Measurements from ENCODE around the gene KCNA5. TPM values are rescaled to one million over a fixed set of nuclear protein-coding genes. Genes with fewer than 3 reads are reported as not detected.

Gene KCNA5
- total RNA-seq, 6 donors from 2014 or later: 0.61 to 1.3 (median 0.71) TPM; not detected in 2

GRCh38 chr12:5051913-5052312 lies 8.2 kb downstream of the KCNA5 start:
- TF ChIP-seq POLR2A (IDR thresholded peaks at IDR 0.05) (no peak), CTCF (IDR thresholded peaks at IDR 0.05) (no peak), POLR2AphosphoS5 (IDR thresholded peaks at IDR 0.05) (no peak), EP300 (IDR thresholded peaks at IDR 0.05) (no peak)
- 55 to 59% methylated on average over 1 of the region's 1 CpG for WGBS, 2 donors

GRCh38 chr12:5052348-5052747 lies 8.7 kb downstream of the KCNA5 start:
- WGBS, 2 donors: 76 to 89% methylated on average over 3 to 4 of the region's 4 CpGs
- no peak for TF ChIP-seq EP300 (IDR thresholded peaks at IDR 0.05)
- no peak for TF ChIP-seq POLR2A (IDR thresholded peaks at IDR 0.05)
- TF ChIP-seq CTCF (IDR thresholded peaks at IDR 0.05): no peak
- TF ChIP-seq POLR2AphosphoS5 (IDR thresholded peaks at IDR 0.05): no peak
- DNase-seq: no peak
- Histone ChIP-seq H3K4me3 (no peak overlapping the region), H3K9me3 (no peaks in the 10 kb centered on the region), H3K4me1 (no peaks in the 10 kb centered on the region), H3K36me3 (no peaks in the 10 kb centered on the region), H3K27ac (no peak overlapping the region), H3K27me3 (no peaks in the 10 kb centered on the region)
- no peak for ATAC-seq (ENCODE audit: low FRiP score in 2 of 2)

More at GRCh38 chr12:5051913-5052312, 8.2 kb downstream of the KCNA5 start:
- no peaks in the 10 kb centered on the region for H3K4me1 ChIP-seq
- ATAC-seq (ENCODE audit: low FRiP score in 2 of 2) (no peak), DNase-seq (no peak)
- H3K36me3 ChIP-seq: no peaks in the 10 kb centered on the region
- no peaks in the 10 kb centered on the region for H3K27me3 ChIP-seq
- no peaks in the 10 kb centered on the region for H3K9me3 ChIP-seq
- no peak overlapping the region for H3K27ac ChIP-seq
- H3K4me3 ChIP-seq: no peak overlapping the region

GRCh38 chr12:5059358-5059757 lies 15.7 kb downstream of the KCNA5 start:
- DNase-seq (no peak), ATAC-seq (ENCODE audit: low FRiP score in 2 of 2) (no peak)
- TF ChIP-seq CTCF (IDR thresholded peaks at IDR 0.05) (no peak), POLR2AphosphoS5 (IDR thresholded peaks at IDR 0.05) (no peak), EP300 (IDR thresholded peaks at IDR 0.05) (no peak), POLR2A (IDR thresholded peaks at IDR 0.05) (no peak)
- no peaks in the 10 kb centered on the region for H3K36me3 ChIP-seq
- no peaks in the 10 kb centered on the region for H3K9me3 ChIP-seq
- no peak overlapping the region for H3K27ac ChIP-seq
- 52 to 74% methylated on average over 6 of the region's 6 CpGs for WGBS, 2 donors
- no peaks in the 10 kb centered on the region for H3K27me3 ChIP-seq
- no peak overlapping the region for H3K4me3 ChIP-seq
- no peaks in the 10 kb centered on the region for H3K4me1 ChIP-seq

GRCh38 chr12:5060958-5061357 lies 17.3 kb downstream of the KCNA5 start:
- WGBS, 2 donors: 74 to 77% methylated on average over 3 of the region's 3 CpGs
- Histone ChIP-seq H3K27me3 (no peaks in the 10 kb centered on the region), H3K9me3 (no peaks in the 10 kb centered on the region), H3K36me3 (no peaks in the 10 kb centered on the region), H3K27ac (no peak overlapping the region), H3K4me3 (no peak overlapping the region), H3K4me1 (no peaks in the 10 kb centered on the region)
- TF ChIP-seq POLR2AphosphoS5 (IDR thresholded peaks at IDR 0.05): no peak
- TF ChIP-seq POLR2A (IDR thresholded peaks at IDR 0.05): no peak
- no peak for TF ChIP-seq EP300 (IDR thresholded peaks at IDR 0.05)
- TF ChIP-seq CTCF (IDR thresholded peaks at IDR 0.05): no peak
- no peak for DNase-seq
- no peak for ATAC-seq (ENCODE audit: low FRiP score in 2 of 2)

GRCh38 chr12:5063149-5063548 lies 19.5 kb downstream of the KCNA5 start:
- 76 to 88% methylated on average over 1 of the region's 1 CpG for whole genome bisulfite sequencing, 2 donors
- Histone ChIP-seq H3K27me3 (no peaks in the 10 kb centered on the region), H3K4me1 (no peaks in the 10 kb centered on the region), H3K27ac (no peak overlapping the region), H3K9me3 (no peaks in the 10 kb centered on the region), H3K36me3 (no peaks in the 10 kb centered on the region), H3K4me3 (no peak overlapping the region)
- no peak for DNase-seq
- no peak for ATAC-seq (ENCODE audit: low FRiP score in 2 of 2)
- TF ChIP-seq EP300 (IDR thresholded peaks at IDR 0.05) (no peak), POLR2AphosphoS5 (IDR thresholded peaks at IDR 0.05) (no peak), CTCF (IDR thresholded peaks at IDR 0.05) (no peak)
